Cerebellar nuclear complex (tissue), 1 donor: ENCODE results near the gene TBX3.

ENCODE experiments used
- DNase-seq, 2 experiments: peaks; one replicate each; lab custom pipeline; 2025; lab: John Stamatoyannopoulos, UW

Gene TBX3

DNA sequence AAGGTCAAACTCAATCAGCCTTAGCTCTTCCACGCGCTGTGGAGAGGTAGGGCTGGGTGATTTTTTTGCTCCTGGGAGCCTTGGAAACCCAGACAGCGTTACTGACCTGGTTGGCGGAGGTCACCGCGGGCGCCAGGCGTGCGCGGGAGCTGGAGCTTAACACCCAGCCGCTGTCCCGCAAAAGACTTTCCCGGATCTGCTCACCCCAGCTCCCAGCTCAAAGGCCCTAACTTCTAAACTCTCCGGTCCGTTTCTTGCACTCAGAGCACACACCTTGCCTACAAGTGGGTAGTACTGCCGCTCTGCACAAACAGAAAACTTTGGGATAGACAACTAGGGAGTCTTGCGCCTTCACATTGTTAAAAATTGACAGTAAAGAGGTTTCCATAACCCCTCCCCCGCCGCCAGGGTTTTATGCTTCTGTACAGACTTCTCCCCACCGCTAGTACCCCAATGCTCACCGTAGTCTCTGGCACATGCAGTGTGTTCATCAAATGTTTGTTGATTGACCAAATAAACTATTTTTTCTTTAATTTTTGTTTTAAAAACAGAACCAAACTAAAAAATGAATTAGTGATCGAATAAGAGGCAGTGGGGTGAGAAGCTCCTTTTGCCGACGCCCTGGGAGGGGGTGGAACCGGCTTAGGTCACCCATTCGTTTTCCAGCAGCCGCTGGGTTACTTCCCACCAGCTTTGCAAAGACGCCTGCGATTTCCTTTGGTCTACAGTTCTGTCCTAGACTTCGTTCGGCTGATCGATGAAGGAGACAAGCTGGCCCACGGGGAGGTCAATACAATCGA lies 12.7 kb upstream of the TBX3 start:
- DNase-seq = no peak

DNA sequence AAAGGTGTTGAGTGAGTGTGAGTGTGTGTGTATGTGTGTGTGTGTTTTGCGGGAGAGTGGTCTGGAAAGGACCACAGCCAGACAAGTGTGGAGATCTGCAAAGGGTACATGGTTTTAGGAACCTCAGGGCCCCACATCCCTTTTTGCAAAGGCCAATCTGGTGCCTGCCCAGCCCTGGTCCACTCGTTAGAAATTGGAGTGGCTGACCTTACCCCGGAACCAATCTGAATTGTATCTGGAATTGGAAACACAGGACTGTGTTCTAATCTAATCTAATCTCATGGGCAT lies 11.3 kb upstream of the TBX3 start:
- DNase-seq = no peak

DNA sequence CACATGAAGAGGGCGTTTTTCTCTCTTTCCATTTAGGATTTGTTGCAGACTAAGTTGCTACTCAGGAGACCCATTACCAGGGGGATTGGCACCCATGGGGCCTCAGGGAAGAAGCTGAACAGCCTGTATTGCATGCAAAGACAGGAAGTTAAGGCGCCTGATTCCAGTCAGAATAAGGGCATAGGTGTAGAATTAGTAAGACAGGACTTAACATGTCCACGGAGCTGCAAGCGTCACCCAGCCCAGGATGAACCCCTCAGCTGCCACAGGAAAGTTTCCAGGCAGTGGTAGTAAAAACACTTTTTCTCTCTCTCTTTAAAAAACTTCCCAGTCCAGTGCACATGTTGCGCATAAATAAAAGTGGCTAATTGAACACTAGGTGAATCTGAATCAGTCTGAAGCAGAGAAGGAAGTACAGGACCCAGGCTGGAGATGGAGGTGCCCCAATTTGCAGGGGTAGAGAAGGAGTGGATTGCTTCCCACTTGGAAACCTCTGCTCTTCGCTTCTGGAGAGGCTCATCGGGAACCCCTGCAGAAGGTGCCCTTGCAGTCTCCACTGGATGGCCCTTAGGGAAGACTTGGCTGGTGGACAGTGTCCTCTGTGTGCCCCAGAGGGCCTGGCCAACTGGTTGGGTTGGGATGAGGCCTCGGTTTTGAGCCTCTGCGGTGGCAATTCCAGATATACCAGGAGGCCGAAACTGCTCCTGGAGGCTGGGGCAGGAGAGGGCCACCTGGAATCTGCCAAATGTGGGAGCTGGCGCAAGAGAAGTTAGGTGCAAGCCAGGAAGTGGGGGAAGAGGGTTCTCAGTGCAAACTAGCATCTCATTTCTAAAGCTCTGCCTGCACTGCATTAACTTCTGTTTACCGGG lies 10.7 kb upstream of the TBX3 start:
- DNase-seq = no peak

DNA sequence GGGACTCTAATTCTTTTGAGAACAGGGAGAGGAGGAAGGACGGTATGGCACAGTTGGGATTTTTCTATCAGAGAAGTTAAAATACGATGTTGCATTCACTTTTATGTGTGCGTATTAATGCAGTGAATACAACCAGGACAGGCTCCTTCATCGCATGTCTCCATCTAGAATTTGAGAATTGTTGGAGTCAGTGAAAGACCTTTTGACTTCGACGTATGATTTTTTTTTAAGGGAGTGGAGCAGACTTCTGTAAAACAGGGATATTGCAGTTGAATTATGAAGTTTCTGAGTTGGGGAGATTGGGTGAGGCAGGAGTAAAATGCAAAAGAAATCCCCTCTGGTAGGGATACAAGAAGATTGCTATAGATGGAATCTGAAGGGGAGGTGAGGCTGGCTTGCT lies 9.6 kb upstream of the TBX3 start:
- no peak for DNase-seq

DNA sequence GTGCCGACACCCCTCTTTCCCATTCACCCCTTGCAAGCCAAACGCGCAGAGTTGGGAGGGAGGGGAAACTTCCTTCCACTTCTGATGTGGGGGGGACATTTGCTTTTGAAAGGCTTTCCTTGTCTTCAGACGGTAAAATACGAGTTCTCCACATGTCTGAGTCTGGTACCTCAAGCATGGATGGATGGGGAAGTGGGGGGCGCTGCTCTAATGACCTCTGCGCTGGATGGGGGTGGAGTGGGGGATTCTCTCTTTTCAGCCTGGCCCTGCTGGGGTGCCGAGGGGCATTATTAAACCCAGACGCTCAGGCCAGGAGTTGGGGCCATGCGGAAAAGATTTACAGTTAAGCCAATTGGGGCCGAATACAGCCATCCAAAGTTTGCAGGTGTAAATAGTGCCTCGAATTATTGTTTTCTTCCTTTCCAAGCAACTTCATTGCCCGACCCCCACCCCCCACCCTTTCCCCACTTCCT lies 9.1 kb upstream of the TBX3 start:
- DNase-seq = no peak

DNA sequence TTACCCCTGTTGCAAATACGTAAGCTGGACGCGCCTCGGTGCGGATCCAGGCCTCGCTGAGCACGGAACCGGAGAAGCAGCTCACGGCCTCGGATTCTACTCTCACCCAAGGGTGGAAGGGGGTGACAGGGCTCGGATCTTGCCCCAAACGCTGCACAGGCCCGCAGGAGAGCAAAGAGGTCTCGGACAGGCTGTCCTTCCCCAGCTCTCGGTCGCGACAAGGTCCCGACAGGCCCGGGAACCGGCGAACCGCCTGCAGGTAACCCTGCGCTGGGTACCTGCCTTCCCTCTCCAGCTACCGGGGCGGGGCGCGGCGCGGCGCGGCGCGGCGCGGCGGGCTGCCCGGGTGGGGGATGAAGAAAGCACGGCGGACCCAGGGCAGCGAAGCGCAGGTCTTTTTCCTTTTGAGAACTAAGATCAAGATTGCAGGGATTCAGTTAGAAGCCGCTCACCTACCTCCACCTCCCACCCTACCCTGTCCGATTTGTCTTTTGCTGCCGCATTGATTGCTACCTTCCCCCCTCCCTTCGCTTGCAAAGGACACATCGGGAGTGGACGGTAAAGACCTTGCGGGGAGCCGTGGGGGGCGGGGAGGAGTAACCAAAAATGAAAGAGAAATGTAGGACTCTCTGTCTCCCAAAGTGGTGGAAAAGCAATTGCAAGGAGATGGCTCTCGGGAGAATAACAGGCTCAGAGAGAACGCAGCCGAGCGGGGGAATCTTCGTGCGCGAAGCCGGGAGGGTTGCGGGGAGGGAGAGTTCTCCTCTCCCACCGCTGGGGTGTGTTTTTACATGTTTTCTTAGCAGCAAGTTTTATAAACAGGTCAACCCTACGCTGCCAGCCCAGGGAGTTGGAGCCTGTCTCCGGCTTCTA lies 8.4 kb upstream of the TBX3 start:
- no peak for DNase-seq

DNA sequence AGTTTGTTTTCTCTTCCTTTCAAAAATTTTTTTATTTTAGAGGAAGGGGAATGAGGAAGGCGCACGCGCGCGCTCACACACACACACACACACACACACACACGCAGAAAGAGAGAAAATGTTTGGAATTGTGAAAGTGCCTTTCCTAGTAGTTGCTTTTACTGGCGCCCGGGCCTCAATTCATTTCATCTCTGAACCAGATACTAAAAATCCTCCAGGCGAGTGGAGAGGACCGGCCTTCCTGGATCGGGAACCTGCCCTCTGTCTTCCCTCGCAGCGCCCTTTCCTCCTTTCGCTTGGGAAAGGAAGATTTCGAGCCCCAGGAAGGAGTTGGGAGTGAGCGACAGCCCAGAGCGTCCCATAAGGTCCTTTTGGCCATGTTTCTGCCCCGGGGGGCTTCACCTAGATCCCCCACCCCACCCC lies 7.8 kb upstream of the TBX3 start:
- no peak for DNase-seq

DNA sequence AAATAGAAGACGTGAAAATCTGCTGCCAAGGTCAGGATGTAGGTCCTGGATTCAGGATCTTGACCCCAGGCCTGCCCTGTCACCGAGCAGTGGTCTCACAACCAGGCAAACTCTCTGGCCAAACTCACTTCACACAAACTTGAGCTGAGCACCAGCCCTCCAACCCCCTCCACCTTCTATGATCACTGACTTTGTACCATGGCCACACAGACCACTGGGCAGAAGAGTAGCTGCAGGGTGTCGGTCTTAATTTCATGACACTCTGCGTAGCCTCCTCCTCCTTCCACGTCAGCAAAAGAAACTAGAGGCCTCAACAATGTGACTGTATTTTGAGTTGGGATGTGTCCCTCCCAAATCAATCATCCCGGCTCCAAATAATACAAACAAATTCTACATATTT lies 7.2 kb upstream of the TBX3 start:
- DNase-seq = no peak

DNA sequence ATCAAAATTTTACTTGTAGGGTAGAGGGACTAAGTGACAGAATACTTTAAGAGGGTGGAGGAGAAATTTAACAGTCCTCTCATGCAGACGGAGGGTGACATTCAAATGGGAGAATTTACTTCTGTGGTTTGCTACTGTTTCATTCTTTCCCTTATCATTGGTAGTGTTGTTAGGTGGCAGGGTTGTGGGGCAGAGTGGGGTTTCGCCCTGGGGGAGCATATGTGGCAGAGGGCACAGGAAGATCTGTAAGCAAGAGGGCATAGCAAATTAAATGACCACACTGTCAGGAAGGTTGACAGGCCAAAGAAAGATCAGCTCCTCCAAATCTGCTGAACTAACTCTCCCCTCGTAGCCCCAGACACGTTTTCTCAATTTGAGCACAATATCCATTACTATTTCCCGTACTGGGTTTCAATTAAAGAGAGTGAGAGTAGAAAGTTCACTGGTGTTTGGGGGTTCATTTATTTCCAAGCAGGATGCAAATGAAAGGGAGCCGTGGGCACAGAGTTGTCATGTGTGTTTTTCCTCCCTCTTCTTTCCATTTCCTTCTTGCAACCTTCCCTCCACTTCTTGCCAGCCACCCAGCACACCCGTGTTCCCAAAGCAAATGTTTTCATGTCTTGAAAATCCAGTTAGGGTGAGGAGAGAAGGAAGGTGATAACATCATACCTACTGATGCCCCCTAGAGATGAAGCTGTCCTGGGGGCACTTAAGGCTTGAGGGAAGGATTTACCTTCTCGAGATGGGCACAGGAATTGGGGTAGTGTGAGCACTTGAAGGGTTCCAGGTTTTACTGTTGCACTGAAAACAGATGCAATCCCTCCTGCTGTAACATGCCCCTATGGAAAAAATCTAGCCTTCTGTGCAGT lies 6.5 kb upstream of the TBX3 start:
- no peak for DNase-seq

DNA sequence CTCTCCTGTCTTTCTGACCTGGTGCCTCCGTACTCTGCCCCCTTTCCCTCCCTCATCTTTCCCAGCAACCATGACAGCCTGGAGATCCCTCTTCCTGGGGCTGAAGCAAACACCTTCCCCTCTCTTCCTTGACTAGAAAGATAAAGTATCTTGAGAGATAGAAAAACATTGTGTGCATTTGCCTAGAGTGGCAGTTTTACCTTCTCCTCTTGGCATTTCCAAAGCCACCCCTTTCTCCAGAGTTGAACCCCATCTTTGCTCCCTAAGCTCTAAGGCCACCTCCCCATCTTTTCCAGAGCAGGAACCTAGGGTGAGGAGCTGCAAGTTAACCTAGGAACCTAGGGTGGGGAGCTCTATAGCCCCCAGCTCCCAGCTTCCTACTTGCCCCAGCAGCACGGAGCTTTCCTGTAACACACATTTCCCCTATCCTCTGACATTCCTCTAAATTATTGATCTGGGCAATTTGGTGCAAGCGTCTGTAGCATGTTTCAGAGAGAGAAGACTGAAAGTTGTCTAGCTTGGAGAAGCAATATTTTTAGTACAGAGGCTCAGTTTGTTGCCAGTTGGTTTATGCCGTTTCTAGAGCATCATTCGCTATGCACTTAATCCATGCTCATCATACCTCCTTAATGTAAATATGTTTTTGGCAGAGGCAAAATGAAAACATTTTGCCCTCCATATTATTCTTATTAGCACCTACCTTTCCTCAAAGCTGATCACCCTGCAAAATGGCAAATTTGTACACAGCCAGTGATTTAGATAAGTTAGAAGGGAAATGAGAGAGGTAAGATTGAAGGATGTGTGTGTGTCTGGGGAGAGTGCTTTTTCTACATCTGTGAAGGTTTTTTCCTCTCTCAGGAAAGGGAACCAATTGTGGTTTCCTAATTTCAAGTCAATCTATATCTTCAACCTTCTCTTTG lies 5.4 kb upstream of the TBX3 start:
- no peak for DNase-seq

DNA sequence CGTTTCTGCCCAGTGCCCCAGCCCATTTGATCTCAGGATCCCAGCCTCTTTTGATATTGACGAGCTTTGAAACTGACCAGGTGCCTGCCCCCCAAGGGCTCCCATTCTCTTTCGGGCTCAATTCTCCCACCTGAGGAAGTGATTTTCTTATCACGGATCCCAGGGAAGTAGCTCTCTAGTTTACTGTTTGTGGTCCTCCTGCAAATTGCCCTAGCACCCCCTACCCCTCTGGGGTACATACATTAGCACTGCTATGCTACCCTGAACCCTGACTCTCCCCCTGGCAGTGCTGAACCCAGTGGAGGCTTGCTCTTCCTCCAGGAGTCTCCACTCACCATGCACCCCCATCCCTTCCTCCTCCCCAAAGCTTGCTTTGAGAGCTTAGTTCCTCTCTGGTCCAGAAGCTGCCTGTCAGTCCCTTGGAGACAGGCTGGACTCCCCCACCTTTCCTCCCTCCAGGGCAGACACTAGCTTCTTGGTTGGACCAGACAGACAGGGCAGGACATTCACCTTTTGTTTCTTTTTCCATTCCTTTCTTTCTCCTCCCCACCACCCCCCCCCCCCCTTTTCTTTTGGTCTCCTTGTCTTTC lies 4.4 kb upstream of the TBX3 start:
- DNase-seq = no peak

DNA sequence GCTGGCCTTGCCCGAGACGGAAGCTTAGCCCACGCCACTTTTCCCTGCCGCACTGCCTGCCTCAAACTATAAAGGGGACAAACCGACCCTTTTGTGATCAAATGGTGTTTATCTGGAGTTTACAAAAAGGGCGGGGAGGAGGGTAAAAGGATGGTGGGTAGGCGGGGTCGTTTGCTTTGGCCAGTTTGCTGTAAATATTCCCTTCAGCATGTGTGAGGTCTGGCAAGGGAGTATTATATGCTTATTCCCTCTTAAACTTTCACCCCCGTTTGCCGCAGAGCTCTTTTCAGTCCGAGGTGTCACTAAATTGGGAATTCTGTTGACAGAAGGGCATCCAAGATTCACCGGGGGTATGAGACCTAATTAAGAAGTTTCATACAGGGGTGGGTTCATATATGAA lies 3.8 kb upstream of the TBX3 start:
- no peak for DNase-seq

DNA sequence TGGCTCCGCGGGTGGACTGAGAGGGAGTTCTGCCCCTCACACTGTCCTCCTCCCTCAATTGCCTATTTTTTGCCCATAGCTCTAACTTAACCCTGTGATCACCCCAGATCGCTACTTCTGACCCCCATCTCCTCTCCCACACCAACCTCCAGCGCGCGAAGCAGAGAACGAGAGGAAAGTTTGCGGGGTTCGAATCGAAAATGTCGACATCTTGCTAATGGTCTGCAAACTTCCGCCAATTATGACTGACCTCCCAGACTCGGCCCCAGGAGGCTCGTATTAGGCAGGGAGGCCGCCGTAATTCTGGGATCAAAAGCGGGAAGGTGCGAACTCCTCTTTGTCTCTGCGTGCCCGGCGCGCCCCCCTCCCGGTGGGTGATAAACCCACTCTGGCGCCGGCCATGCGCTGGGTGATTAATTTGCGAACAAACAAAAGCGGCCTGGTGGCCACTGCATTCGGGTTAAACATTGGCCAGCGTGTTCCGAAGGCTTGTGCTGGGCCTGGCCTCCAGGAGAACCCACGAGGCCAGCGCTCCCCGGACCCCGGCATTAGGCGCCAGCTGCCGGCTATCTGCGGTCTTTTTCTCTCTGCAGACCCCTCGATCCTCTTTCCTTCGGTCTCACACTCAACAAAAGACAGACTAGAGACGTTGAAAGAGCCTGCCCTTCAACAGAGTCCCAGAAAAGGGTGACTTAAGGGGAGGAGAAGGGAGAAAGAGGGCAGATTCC lies 3.0 kb upstream of the TBX3 start:
- no peak for DNase-seq

DNA sequence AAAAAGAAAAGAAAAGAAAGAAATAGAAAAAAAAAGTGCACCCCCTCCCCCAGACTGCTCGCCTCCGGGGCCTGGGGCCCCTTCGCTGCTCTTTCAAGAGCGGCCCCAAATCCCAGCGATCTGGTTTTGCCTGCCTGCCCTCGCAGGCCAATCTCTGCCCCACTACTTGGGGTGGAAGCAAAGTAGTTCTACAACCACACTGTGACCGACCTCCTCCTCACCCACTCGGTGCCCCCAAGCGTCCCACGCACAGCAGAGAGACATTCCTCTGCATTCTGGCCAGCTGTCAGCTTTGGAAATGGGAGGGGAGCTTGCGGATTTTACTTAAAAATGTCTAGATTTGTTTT lies 2.4 kb upstream of the TBX3 start:
- DNase-seq = no peak

DNA sequence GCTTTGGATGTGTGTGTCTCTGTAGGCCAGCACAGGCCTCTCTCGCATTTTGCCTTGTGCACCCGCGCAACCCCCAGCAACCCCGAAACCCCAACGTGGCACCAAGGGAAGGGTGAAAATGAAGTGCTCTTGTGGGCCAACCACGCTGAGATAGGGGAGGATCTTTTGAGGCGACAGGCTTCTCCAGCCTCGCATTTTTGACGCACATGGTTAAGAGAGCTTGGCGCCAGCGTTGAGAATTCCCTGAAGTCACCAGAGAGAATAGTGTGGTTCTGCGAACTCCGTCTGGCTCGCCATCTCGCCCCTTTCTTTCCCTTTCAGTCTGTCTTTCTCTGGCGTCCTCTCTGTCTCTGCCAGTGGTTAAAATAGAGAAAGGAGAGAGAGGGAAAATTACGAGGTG lies 1.9 kb upstream of the TBX3 start:
- no peak for DNase-seq

DNA sequence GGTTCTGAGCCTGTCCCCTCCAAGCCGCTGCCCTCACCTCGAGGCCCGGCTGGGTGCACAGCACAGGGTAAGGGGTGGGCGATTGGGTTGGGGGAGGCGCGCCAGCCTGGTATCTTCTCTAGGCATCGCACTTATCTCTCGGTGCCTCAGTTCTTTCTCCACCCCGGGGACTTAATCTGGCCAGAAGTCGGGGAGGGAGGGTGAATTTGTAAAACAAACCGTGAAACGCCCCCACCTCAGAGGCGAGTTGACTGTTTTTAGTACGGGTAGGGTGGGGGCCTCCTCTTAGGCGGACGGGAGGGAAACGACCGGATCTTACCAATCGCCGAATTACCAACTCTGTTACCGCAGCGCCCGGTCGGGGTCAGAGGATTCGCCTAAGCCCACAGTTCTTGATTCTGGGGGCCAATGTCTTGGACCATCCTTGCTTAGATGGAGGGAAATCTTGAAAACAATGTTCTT lies 1.4 kb upstream of the TBX3 start:
- DNase-seq = no peak

DNA sequence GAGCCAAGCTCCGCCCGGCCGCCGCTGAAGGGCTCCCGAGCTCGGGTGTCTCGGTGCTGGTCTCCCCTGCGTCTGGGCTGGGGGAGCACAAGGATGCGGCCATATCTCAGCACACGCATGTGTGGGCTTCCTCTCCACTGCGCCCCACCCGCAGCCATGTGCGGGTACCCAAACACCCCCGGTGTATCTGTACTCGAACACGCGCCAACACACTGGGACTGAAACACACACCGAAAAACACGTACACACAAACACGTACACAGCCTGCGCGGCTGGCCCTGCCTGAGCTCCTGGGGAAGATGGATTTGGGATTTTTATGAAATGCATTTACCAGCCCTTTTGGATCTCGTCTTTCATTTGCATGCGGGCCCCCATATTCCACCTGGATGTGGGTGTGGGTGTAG lies 897 bp upstream of the TBX3 start:
- no peak for DNase-seq

DNA sequence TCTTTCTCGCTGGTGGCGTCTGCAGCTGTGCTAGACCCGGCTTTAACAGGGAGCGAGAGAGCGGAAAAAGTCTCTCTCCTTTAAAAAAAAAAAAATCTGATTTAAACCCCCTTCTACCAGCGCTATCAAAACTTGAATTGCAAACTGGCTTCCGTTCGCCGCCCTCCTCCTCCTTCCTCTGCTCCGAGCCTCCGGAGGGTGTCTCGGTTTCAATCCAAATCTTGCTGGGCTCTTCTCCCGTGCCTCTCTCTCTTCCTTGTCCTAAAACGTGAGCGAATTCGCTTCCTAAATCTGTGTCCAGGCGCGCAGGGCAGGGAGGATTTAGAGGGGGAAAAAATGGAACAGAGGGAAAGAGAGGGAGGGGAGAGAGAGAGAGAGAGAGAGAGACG lies 272 bp downstream of the TBX3 start:
- no peak for DNase-seq
